DMS153 (cell line): ENCODE data around the gene GPR22.

Experiments
- DNase-seq: peaks from one replicate; lab custom pipeline; 2025; lab: John Stamatoyannopoulos, UW

The GPR22 gene, protein sequence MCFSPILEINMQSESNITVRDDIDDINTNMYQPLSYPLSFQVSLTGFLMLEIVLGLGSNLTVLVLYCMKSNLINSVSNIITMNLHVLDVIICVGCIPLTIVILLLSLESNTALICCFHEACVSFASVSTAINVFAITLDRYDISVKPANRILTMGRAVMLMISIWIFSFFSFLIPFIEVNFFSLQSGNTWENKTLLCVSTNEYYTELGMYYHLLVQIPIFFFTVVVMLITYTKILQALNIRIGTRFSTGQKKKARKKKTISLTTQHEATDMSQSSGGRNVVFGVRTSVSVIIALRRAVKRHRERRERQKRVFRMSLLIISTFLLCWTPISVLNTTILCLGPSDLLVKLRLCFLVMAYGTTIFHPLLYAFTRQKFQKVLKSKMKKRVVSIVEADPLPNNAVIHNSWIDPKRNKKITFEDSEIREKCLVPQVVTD

DNA sequence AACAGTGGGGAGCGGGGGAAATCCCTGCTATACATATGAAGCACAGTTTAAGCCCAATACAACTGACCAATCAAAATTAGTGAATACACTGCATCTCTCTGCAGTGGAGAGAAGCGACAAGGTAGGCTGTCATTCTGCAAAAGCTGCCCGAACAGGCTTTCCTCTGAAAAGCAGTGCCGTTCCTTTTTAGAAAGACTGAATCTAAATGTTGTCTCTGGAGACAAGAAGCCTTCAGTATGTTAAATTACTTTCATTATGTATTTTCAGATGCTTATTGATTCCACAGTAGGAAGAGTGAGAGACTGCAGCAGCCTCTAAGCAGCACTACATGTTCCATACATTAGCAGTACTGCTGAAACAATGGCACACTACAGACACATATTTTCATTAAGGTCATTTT is at the start of gene GPR22:
Gene GPR22 (plus strand): TSS at position 129 of the 400 bp plus-strand sequence. CDS start 4,004 bp downstream, outside the sequence.
- no peak for DNase-seq

DNA sequence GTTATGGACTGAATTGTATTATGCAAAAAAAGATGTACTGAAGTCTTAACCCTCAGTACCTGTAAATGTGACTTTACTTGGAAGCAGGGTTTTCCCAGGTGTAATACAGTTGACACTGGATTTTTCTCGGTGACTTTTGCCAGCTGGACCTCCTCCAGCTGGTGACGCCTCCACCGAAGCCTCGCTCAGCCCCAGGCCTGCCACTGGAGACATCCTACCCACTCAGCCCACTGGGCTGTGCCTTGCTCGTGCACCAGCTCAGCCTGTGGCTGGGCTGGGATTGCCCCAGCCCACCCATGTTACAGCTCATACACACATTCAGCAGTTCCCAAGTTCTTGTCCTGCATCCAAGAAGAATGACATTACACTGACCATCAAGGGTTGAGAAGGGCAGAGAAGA is 42.4 kb upstream of the GPR22 start:
- DNase-seq: no peak

DNA sequence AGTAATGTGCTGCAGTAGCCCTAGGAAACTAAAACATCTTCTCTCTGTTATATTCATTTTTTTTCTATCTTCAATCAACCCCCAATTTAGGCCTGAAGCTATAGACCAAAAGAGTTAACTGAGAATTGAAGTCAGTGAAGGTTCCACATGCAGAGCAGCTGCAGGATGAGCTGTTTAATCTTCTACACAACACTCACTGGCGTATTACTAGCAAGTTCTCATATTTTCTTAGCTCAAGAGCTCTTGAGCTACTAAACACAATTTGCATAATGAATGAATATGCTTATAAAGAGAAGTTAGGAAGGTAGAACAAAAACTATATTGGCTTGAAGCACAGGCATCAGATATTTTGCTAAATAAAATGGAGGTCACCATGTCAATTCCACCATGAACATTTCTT is 41.2 kb upstream of the GPR22 start:
- no peak for DNase-seq

DNA sequence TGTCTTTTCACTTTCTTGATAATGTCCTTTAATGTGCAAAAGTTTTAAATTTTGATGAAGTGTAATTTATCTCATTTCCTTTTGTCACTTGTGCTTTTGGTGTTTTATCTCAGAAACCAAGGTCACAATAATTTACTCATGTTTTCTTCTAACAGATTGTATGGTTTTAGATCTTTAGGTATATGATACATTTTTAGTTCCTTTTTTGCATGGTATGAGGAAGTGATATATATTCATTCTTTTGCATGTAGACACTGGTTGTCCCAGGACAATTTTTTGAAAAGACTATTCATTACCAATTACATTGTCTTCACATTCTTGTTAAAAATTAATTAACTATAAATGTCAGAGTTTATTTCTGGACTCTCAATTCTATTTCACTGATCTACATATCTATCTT is 39.8 kb upstream of the GPR22 start:
- DNase-seq: no peak

DNA sequence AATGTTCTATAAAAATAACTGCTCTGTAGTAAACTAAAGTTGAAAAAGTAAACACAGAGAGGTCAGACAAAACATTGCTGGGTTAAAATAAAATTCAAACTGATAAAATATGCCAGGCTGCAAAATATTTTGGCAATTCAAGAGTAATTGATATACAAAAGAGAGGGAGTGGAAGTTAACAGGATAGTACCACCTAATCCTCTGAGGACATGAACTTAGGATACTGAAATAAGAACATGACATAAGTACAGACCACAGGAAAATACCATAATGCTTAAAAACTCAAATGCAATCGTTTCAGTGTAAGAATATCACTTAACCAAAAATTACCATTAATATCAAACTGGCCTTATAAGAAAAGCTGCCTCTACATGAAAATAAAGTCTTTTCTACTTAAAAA is 37.6 kb upstream of the GPR22 start:
- DNase-seq: no peak

DNA sequence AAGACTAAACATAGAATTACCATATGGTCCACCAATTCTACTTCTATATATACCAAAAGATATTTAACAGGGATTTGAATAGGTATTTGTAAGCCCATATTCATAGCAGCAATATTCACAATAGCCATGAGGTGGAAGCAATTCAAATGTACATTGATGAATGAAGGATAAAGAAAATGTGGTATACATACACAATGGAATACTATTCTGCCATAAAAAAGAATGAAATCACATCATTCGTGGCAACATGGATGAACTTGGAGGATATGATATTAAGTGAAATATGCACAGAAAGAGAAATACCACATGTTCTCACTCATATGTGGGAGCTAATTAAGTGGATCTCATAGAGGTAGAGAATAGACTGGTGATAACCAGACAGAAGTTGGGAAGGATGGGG is 34.1 kb upstream of the GPR22 start:
- no peak for DNase-seq

DNA sequence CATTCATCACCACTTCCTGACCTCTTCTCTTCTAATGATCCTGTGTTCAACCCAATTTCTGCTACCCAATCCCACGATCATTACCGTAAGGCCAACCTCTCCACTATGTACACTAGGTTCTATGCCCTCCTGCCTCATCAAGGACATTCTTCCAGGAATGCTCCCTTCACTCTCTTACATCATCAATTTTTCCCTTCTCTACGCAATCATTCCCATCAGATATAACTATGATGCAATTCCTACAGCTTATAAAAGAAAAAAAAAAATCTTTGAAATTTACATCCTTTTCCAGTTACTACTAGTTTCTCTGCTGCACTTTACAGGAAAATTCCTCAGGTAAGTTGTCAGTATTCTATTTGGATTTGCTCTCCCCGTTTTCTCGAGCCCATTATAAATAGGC is 30.8 kb upstream of the GPR22 start:
- DNase-seq: no peak

DNA sequence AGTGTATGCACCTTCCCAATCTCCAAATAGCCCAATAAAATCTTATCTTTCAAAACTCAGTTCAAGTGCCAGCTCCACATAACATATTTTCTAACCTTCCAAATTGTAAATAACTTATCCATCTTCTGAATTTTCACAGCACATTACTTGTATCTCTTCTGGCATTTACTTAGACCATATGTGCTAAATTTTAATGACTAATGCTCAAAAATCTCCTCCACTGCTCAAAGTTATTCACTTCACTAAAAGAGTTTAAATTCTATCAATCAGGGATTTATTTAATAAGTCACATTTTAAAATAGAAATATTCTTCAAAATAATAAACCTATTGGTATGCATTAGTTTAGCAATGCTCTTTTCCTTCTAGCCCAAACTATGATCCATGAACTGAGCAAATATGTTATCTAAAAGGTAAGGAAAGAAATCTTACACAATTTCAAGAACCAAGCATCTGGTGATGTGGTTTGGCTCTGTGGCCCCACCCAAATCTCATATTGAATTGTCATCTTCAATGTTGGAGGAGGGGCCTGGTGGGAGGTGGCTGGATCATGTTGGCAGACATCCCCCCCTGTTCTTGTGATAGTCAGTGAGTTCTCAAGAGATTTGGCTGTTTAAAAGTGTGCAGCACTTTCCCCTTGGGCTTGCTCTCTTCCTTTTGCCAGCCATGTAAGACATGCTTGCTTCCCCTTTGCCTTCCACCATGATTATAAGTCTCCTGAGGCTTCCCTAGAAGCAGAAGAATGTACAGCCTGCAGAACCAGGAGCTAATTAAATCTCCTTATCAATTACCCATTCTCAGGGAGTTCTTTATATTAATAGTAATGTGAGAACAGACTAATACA is 28.1 kb upstream of the GPR22 start:
- DNase-seq: no peak

DNA sequence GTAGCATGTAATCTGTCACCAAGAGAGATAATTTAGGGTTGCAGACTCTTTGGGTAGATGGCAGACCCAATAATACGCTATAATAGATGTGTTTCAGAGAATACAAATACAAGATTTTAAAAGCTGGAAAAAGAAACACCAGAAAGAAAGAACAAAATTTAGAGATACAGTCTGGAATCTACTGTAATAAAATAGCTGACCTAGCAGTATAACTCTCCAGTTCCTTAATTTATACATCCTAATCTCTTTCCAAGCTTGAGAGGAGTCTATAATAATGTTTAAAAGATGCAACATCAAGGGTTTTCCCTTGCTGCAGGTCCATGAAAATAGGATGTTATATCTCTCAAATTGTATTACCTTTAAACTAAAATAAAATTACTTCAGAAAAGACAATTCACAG is 27.2 kb upstream of the GPR22 start:
- DNase-seq: no peak

DNA sequence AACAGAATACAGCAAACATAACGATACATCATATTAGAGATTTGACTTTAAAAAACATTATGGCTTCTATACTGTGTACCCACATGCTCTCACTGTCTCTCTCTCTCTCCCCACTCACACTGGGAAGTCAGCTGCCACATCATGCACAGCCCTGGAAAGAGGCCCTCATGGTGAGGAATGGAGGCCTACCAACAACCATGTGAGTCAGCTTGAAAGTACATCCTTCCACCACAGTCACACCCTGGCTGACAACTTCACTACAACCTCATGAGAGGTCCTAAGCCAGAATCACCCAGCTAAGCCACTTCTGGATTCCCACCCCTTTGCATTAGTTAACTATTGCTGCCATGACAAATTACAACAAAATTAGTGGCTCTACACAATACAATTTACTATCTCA is 23.3 kb upstream of the GPR22 start:
- no peak for DNase-seq

DNA sequence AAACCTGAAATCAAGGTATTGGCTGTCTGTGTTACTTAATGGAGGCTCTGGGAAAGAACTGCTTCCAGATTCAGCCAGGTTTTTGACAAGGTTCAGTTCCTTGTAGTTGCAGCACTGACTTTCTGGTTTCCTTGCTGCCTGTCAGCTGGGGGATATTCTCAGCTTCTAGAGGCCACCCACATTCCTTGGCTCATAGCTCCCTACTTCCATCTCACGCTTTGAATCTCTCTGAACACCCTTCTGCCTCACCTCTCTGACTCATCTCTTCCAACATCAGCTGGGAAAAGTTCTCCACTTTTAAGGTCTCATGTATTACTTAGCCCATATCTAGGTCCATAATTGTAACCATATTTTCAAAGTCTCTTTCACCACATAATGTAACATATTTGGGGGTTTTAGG is 22.9 kb upstream of the GPR22 start:
- no peak for DNase-seq

DNA sequence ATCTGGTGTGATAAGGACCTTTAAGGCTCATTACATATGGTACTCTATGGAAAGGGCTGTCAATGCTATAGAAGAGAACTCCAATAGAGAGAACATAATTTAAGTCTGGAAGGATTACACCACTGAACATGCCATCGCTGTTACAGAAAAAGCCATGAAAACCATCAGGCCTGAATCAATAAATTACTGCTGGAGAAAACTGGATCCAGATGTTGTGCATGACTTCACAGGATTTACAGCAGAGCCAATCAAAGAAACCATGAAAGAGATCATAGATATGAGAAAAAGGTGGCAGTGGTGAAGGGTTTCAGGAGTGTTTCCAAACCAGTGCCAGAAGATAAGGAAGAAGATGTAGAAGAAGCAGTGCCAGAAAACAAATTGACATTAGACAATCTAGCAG is 18.9 kb upstream of the GPR22 start:
- no peak for DNase-seq

DNA sequence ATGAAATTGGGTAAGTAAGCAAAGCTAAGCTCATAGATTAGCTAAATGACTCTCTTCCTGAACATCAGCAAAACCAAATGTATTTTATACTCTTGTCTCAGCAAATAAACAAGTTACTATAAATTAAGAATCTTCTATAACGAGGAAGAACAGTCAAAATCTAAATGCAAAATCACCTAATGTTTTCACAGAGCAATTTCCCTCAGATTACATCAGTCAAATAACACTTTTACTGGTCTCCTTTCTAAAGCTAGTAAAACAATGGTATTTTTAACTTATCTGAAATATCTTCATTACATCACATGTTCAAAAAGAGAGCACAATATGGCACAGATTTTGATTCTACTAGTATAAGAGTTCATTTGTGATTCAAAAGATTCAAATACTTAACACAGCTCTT is 16.5 kb upstream of the GPR22 start:
- no peak for DNase-seq

DNA sequence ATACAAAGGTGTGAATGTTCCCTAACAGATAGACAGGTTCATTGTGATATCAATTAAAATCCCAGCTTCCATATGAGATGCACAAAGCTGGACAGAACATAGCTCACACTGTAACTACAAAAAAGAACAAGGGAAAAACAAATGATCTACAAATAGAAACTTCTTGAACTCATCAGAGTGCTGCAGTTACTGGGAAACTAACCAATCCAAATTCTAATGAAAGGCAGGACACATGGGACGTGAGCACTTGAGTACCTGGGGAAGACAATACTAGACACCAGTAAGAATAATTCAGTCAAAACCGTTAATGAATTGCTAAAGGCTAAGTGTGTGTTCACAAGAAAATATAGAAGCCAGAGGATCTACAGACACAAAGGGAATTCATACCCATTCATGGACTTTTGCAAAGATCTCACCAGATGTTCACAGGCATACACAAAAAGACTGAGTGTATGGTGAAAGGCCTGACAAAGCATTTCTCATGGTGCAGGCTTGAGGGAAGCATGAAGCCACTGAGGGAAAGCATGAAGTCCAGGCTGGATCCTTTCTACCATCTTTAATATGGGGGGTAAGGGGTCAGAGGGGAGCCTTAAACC is 7.8 kb upstream of the GPR22 start:
- no peak for DNase-seq

DNA sequence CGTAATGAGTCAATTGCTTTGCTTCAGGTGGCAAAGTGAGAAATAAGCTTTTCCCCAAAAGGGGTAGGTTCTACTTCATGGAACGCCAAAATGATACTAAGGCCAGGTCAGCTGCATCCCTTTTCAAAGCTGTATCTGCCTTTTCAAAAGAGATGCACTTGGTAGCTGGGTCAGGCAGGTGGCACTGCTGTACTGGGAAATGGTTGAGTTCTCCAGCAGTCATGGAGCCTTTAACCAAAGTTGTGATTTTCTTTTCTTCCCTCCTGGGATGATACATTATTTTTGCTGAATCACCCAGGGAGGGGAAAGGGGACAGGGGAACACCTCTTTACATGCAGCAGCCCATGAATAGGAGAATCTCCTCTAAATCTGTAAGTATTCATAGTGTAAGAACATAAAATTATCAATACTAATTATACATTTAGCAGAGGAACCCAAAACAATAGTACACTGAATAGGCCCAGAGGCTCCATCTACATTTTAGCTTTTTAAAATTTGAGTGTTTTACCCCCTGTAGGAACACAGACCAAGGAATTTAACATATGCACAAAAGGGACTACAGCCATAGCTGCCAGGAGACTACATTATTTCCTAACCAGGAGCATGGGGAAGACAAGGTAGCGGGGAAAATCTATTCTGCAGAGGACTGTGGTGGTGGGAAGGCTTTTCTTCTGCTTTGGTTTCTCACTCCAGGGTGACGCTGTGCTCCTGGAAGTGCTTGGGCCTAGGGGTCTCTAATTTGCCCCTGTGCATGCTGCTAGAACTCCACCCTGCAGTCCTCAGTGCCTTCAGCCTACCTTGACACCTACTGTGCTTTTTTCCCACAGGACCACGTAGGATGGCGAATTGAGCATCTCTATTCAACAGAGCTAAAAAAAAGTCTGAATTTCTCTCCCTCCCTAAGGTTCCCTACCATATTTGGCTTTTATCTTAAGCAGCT is 6.4 kb upstream of the GPR22 start:
- DNase-seq: peak; percentile 55

DNA sequence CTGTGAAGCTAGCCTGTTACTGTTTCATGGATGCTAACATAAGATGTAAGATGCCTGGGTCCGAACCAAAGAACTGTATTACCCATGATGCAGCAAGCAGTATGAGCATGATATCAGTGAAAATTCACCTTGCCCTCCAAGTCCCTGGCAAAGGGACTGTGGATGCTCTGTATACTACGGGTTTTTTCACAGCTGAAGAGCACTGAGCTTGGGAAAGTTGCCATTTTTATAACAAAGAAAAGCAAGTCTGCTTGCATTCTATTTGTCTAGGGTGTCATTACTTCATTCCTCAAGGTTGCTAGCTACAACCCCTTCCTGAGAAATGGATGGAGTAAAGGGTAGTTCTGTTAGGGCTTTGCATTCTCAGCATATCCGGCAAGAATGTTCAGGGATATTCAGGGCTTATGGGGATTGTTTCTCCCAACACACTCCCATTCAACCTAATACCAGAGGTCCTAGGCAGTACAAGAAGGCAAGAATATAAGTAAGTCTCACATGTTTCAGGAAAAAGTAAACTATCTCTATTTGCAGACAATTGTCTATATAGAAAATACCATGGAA is 5.1 kb upstream of the GPR22 start:
- no peak for DNase-seq

DNA sequence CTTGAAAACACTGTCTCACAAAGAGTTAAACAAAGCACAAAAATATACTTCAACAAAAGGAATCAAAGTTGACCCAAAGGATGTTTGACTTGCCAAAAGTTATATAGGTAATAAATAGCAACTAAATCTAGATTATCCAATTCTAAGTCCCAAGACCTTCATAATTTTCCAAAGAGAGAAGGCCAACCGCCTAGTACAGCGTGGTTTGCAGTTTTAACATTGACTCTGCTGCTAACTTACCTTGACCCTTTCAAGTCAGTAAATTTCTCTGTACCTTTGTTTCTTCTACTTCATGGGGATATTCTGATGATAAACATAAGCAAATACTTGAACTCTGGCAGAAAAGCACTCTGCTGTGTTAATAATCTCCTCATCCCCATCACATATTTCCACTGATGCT is 1.9 kb upstream of the GPR22 start:
- DNase-seq: no peak

DNA sequence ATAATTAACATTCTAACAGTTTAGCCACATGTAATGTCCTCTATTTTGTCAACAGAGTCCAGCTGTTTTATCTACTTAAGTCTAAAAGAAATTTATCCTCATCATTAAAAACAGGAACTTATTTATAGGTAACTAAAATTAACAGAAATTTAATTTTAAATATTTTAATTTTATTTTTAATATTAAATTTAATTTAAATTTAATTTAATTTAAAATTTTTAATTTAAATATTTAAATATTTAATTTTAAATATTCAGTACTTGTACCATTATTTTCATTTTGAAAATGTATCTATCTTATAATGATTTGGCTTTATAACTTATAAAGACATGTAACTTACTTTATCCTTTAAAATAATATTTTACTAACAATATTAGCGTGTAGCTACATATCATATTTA is 1.0 kb upstream of the GPR22 start:
- DNase-seq: no peak

DNA sequence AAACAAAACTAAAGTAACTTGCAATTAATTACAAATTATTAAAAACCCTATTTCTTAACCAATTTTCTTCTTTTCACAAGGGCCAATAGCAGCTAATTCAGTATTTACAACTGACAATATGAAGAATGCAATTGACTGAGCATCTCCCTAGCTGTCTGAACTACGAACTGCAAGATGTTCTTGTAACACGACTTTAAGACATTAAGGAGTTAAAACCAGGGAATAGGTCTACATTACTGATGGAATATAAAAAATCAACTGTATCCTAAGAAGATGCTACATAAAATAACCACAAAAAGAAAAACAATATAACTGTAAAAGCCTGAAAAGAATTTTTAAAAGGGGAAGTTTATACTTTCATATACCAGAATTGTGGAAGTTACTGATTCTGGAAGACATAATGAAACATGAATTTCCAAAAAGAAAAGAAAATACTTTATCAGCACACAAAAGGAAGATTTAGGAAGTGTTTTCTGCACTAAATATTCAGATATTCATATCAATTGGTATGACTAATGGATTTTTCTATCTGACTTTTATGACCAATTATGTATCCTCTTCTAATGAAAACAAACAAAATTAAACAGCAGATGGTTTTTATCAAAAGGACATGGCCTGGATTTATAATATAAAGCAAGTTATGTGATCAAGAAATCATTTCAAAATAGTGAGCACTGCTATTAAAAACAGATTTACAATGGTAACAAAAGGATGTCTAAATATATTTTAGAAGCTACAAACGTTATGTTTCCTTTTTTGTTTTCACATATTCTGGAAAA is 1.6 kb downstream of the GPR22 start:
- no peak for DNase-seq

DNA sequence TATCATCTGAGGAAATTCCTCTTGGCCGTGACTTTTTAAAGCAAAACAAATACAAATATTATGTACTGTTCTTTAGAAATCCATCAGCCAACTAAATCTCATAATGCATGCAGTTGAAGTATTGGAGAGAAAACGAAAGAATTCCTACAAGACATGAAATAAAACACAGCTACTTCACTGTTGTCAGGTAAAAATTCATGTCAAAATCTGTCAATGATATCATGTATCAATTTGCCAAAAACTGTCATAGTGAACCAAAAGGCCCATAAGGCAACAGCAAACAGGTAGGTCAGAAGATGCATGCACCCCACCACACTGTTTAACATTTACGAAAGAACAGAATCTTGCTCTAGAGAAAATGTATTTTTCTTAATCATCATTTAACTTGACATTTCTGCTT is 2.3 kb downstream of the GPR22 start:
- DNase-seq: no peak

DNA sequence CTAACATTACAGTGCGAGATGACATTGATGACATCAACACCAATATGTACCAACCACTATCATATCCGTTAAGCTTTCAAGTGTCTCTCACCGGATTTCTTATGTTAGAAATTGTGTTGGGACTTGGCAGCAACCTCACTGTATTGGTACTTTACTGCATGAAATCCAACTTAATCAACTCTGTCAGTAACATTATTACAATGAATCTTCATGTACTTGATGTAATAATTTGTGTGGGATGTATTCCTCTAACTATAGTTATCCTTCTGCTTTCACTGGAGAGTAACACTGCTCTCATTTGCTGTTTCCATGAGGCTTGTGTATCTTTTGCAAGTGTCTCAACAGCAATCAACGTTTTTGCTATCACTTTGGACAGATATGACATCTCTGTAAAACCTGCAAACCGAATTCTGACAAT is 4.3 kb downstream of the GPR22 start:
- DNase-seq: no peak
